ENCODE measurements around the gene TRAFD1. TPM values are rescaled to one million over a fixed set of nuclear protein-coding genes. Genes with fewer than 3 reads are reported as not detected.

Gene TRAFD1
- total RNA-seq, 1 donor from 2014 or later = 98.6 TPM

- intact Hi-C loops (cut with micrococcal nuclease) = no loop called here
Measured at GRCh38 chr12:112153893-112154219, 28.5 kb downstream of the TRAFD1 start.

DNA sequence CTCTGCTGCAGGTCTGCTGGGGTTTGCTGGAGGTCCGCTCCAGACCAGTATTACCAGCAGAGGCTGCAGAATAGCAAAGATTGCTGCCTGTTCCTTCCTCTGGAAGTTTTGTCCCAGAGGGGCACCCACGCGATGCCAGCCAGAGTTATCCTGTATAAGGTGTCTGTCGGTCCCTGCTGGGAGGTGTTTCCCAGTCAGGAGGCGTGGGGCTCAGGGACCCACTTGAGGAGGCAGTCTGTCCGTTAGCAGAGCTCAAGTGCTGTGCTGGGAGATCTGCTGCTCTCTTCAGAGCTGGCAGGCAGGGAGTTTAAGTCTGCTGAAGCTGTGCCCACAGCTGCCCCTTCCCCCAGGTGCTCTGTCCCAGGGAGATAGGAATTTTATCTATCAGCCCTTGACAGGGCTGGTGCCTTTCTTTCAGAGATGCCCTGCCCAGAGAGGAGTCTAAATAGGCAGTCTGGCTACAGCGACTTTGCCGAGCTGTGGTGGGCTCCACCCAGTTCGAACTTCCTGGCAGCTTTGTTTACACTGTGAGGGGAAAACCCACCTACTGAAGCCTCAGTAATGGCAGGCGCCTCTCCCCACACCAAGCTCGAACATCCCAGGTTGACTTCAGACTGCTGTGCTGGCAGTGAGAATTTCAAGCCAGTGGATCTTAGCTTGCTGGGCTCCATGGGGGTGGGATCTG lies 33.2 kb downstream of the TRAFD1 start:
- intact Hi-C loops (cut with micrococcal nuclease) = loop anchor here (1.0 kb wide), 1 partner anchor 49 kb away; no protein-coding TSS in a partner anchor

GRCh38 chr12:112159146-112159541 lies 33.8 kb downstream of the TRAFD1 start:
- intact Hi-C loops (cut with micrococcal nuclease) = no loop called here

- intact Hi-C loops (cut with micrococcal nuclease) = no loop called here
Measured at GRCh38 chr12:112160611-112161010, 35.3 kb downstream of the TRAFD1 start.

GRCh38 chr12:112161711-112162110 lies 36.4 kb downstream of the TRAFD1 start:
- intact Hi-C loops (cut with micrococcal nuclease) = no loop called here

DNA sequence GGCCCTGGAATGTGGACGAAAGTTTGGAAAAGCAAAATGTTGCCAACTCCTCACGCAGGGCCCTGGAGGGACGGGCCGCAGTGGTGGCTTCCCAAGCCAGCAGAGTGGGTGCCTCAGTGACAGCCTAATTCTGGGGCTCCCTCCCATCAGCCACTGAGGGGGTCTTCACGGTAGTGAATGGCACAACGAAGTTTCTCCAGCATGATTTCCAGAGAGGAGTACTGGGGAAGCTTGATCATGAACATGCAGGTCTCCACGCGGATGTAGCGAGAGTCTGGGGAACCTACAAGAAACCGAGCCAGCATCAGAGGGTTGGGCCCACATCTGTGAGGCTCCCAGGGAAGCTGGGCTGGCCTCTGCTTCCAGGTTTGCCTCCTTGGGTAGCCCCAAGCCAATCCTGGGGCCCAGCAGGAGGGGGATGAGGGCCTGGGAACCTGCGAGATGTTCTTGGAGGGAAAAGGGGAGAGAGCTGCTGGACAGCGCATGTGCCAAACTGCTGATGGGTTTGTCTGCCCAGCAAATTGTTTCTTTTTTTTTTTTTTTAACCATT lies 37.0 kb downstream of the TRAFD1 start:
- intact Hi-C loops (cut with micrococcal nuclease) = no loop called here

GRCh38 chr12:112163056-112163455 lies 37.7 kb downstream of the TRAFD1 start:
- intact Hi-C loops (cut with micrococcal nuclease) = no loop called here

- intact Hi-C loops (cut with micrococcal nuclease) = no loop called here
Measured at GRCh38 chr12:112163471-112163991, 38.2 kb downstream of the TRAFD1 start.

DNA sequence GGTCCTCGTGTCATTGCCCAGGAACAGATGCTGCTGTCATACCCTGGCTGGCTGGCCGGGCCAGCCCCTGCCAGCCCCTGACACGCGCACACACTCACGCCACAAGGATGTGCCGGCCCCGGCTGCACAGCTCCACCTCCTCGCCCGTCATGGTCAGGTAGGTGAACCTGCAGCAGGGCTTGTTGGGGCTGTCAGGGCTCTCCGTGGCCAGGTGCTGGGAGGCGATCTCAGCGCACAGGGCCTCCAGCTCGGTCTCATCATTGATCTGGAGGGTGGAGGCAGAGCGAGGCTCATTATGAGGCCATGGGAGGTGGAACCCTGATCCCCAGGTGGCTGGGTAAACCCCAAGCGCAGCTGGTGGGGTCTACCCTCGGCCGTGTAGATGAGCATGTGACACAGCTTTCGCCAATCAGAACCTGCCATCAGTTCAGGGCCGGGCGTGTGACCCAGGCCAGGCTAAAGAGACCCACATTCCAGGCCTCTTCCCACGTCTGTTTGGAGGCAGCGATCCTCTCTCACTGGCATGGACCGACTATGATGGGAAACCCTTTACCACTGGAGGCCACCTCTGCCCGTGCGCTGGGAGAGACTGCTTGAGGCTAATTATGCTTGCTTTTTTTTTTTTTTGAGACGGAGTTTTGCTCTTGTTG lies 38.8 kb downstream of the TRAFD1 start:
- intact Hi-C loops (cut with micrococcal nuclease) = no loop called here

GRCh38 chr12:112165624-112166023 lies 40.3 kb downstream of the TRAFD1 start:
- intact Hi-C loops (cut with micrococcal nuclease) = no loop called here

- intact Hi-C loops (cut with micrococcal nuclease) = no loop called here
Measured at GRCh38 chr12:112166051-112167015, 41.0 kb downstream of the TRAFD1 start.

- intact Hi-C loops (cut with micrococcal nuclease) = no loop called here
Measured at GRCh38 chr12:112167031-112167461, 41.7 kb downstream of the TRAFD1 start.

GRCh38 chr12:112167718-112168525 lies 42.6 kb downstream of the TRAFD1 start:
- intact Hi-C loops (cut with micrococcal nuclease) = no loop called here

- intact Hi-C loops (cut with micrococcal nuclease) = no loop called here
Measured at GRCh38 chr12:112168561-112168971, 43.2 kb downstream of the TRAFD1 start.

DNA sequence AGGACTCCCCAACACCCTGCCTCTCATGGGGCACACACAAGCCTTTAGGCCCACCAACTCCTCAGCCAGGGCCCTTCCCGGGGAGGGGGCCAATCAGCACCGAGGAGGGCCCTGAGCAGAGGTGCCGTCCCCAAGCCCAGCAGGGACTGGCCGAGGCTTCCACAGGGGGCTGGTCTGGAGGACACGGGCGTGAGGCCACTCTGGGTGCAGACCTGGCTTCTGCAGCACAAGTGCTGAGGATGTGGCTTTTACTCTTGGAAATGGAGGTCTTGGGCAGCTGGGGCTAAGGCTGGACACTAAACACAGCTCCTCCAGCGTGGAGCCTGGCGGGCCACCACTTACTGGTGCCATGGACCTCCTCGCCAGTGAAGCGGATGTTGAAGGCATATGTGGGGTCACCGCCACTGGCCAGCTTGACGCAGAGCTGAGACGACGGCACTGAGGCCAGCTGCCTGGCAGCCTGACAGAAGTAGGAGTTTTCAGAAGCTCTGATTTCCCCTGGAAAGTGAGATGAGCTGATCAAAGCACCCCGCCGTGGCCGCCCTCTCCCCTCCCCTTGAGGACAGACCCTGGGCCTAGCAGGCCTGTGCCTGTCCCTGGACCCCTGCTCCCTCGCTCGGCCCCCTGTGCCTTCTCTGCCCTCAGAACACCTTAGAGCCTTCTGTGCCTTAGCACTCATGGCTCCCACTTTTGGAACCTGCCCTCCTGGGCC lies 44.0 kb downstream of the TRAFD1 start:
- intact Hi-C loops (cut with micrococcal nuclease) = no loop called here

DNA sequence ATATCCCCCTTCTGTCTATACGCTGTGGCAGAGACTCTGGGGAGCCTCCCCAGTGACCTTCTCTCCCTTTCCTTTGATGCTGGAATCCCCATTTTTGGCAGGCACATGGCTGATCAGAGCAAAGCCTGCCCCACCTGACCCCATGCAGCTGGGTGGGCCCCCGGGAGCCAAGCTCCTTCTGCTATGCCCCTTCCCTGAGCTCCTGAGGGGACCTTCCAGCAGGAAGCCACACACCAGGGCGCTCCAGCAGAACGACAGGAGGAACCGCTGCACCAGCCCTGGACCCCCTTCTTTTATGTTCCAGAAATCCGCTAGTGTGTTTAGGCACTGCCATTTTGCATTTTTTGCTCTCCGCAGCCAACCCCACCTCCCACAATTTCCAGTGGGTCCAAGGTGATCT lies 44.6 kb downstream of the TRAFD1 start:
- intact Hi-C loops (cut with micrococcal nuclease) = no loop called here

DNA sequence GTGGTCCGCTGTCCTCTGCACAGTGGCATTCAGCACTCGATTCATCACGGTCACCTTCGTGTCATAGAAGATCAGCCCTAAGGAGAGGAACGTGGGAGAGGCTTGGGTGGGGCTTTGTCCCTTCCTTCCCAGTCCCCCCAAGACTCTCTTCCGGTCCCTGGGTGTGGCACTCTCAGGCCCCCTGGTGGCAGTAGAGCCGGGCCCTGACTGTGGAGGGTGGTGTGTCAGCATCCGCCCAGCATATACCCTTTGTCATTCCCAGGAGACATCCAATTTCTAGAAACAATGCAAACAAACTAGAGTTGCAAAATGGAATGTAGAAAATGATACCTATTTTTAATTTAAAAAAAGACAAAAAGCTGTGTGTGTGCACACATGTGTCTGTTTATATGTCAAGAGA lies 45.0 kb downstream of the TRAFD1 start:
- intact Hi-C loops (cut with micrococcal nuclease) = no loop called here

DNA sequence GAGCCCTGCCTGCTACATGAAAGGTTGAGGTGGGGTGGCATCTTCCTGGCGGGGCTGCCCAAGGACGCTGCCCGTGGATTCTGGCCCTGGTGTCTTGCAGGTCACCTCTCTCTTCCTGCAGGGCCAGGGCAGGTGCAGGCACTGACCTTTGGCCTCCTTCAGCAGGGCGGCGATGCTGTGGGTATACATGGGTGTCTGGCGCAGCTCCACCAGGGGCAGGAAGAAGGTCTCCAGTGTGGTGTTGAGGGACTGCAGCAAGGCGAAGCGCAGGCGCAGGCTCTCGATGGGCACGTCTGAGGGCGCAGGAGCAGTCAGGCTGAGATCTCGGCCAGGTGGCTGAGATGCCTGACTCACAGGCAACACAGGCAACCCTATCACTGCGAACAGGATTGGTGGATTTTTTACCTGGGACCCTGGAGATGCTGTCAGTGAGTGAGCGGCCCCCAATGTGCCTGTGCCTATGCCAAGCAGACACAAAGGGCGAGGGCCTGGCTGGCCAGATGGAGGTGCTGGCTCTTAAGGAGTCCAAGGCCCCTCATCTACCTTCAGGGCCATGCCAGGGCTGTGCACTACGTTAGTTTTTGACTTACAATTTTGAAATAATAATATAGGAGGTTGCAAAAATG lies 45.7 kb downstream of the TRAFD1 start:
- intact Hi-C loops (cut with micrococcal nuclease) = no loop called here

GRCh38 chr12:112172556-112173324 lies 47.4 kb downstream of the TRAFD1 start:
- intact Hi-C loops (cut with micrococcal nuclease) = no loop called here

Data from T-helper 1 cell treated with Interleukin-12 subunit alpha and Interleukin-12 subunit beta and Interleukin-4 antibody, amounts not matched to agents 30 ng/mL and 1 ng/mL, for 36 hours (primary cell).